H9 (cell line): ENCODE measurements around the gene GATA6. TPM values are rescaled to one million over a fixed set of nuclear protein-coding genes. Genes with fewer than 3 reads are reported as not detected.

Experiments
- DNase-seq: peaks from one replicate; pipeline ENCODE4 v3.0.0-alpha.2; 2017
- H2AFZ ChIP-seq: one replicate; pipeline ENCODE4 v1.6.1; 2013; ENCODE audit warnings: mild to moderate bottlenecking, low read length, control low read depth, moderate library complexity
- H2AK5ac ChIP-seq: 2 replicates; pipeline ENCODE4 v1.6.1; 2013; ENCODE audit warnings: low read length, control low read depth, mixed read lengths; ENCODE audit not compliant: insufficient read length
- H2BK120ac ChIP-seq: one replicate; pipeline ENCODE4 v1.6.1; 2013; ENCODE audit warnings: low read depth, mild to moderate bottlenecking, low read length, control low read depth, inconsistent platforms; ENCODE audit not compliant: poor library complexity, severe bottlenecking
- H2BK12ac ChIP-seq: 2 replicates; pipeline ENCODE4 v1.6.1; 2013; ENCODE audit warnings: low read length, control low read depth, mixed read lengths, low read depth; ENCODE audit not compliant: insufficient read length
- H2BK15ac ChIP-seq: 2 replicates; pipeline ENCODE4 v1.6.1; 2013; ENCODE audit warnings: low read depth, low read length, control low read depth
- H2BK20ac ChIP-seq: one replicate; pipeline ENCODE4 v1.6.1; 2013; ENCODE audit warnings: low read depth, mild to moderate bottlenecking, low read length, control low read depth, inconsistent platforms; ENCODE audit not compliant: poor library complexity, severe bottlenecking
- H2BK5ac ChIP-seq: 2 replicates; pipeline ENCODE4 v1.6.1; 2013; ENCODE audit warnings: low read length, control low read depth, mixed read lengths; ENCODE audit not compliant: insufficient read length
- H3K14ac ChIP-seq: 2 replicates; pipeline ENCODE4 v1.6.1; 2013; ENCODE audit warnings: low read length, control low read depth; ENCODE audit not compliant: insufficient read depth
- H3K18ac ChIP-seq: 2 replicates; pipeline ENCODE4 v1.6.1; 2013; ENCODE audit warnings: low read depth, mild to moderate bottlenecking, mixed read lengths, low read length, control low read depth; ENCODE audit not compliant: insufficient read length
- H3K23ac ChIP-seq: 2 replicates; pipeline ENCODE4 v1.6.1; 2013; ENCODE audit warnings: low read length, control low read depth, mixed read lengths, low read depth; ENCODE audit not compliant: insufficient read length
- H3K23me2 ChIP-seq: 2 replicates; pipeline ENCODE4 v1.6.1; 2013; ENCODE audit warnings: low read depth, mild to moderate bottlenecking, mixed read lengths, low read length, control low read depth; ENCODE audit not compliant: insufficient read length, poor library complexity, severe bottlenecking
- H3K27ac ChIP-seq: 2 replicates; pipeline ENCODE4 v1.5.1; 2013; ENCODE audit warnings: low read length, control low read depth, mixed read lengths, low read depth; ENCODE audit not compliant: insufficient read length
- H3K27me3 ChIP-seq: 2 replicates; pipeline ENCODE4 v1.6.1; 2013; ENCODE audit warnings: low read length, control low read depth, inconsistent platforms; ENCODE audit not compliant: insufficient read depth
- H3K4ac ChIP-seq: 2 replicates; pipeline ENCODE4 v1.6.1; 2013; ENCODE audit warnings: low read depth, mild to moderate bottlenecking, control low read depth, inconsistent platforms, low read length, moderate library complexity
- H3K4me1 ChIP-seq: 2 replicates; pipeline ENCODE4 v1.6.1; 2013; ENCODE audit warnings: low read length, control low read depth, inconsistent platforms; ENCODE audit not compliant: insufficient read depth
- H3K4me2 ChIP-seq: 2 replicates; pipeline ENCODE4 v1.6.1; 2013; ENCODE audit warnings: low read length, control low read depth, mixed read lengths; ENCODE audit not compliant: insufficient read length, insufficient read depth
- H3K56ac ChIP-seq: 2 replicates; pipeline ENCODE4 v1.6.1; 2013; ENCODE audit warnings: low read depth, mild to moderate bottlenecking, mixed read lengths, low read length, control low read depth; ENCODE audit not compliant: insufficient read length
- H3K79me1 ChIP-seq: 2 replicates; pipeline ENCODE4 v1.6.1; 2013; ENCODE audit warnings: low read depth, mild to moderate bottlenecking, moderate library complexity, low read length, control low read depth, inconsistent platforms; ENCODE audit not compliant: insufficient read depth, poor library complexity, severe bottlenecking
- H3K79me2 ChIP-seq: 2 replicates; pipeline ENCODE4 v1.6.1; 2013; ENCODE audit warnings: low read length, control low read depth, inconsistent platforms; ENCODE audit not compliant: insufficient read depth
- H3K9ac ChIP-seq: 2 replicates; pipeline ENCODE4 v1.6.1; 2013; ENCODE audit warnings: low read length, control low read depth, mixed read lengths; ENCODE audit not compliant: insufficient read length; ENCODE audit errors: extremely low read depth
- H3K9me3 ChIP-seq: one replicate; pipeline ENCODE4 v1.6.1; 2013; ENCODE audit warnings: low read depth, low read length, inconsistent platforms; ENCODE audit not compliant: control insufficient read depth
- H3T11ph ChIP-seq: one replicate; pipeline ENCODE4 v1.6.1; 2013; ENCODE audit warnings: mild to moderate bottlenecking, low read length, control low read depth, inconsistent platforms
- H4K20me1 ChIP-seq: one replicate; pipeline ENCODE4 v1.6.1; 2013; ENCODE audit not compliant: control insufficient read depth, insufficient read length, insufficient read depth
- H4K5ac ChIP-seq: 2 replicates; pipeline ENCODE4 v1.6.1; 2013; ENCODE audit warnings: low read depth, mild to moderate bottlenecking, mixed read lengths, low read length, control low read depth; ENCODE audit not compliant: insufficient read length
- H4K8ac ChIP-seq: replicated peaks from 2 replicates; pipeline ENCODE4 v1.6.1; 2013; ENCODE audit warnings: low read length, control low read depth, mixed read lengths, low read depth; ENCODE audit not compliant: insufficient read length
- H4K91ac ChIP-seq: 2 replicates; pipeline ENCODE4 v1.6.1; 2013; ENCODE audit warnings: low read depth, mild to moderate bottlenecking, moderate library complexity, mixed read lengths, low read length, control low read depth; ENCODE audit not compliant: insufficient read length
- H3K27ac Mint-ChIP-seq, 3 experiments: 2 replicates in 2 of 3; 3 replicates in 1 of 3; pipeline ENCODE4 v1.8.0; 2020 to 2021; ENCODE audit warnings: mixed read lengths in 3 of 3, mild to moderate bottlenecking in 1 of 3, moderate library complexity in 1 of 3
- H3K27me3 Mint-ChIP-seq: 2 replicates; pipeline ENCODE4 v1.8.0; 2021; ENCODE audit warnings: low read depth, mild to moderate bottlenecking, moderate library complexity, mixed read lengths
- H3K36me3 Mint-ChIP-seq, 3 experiments: 2 replicates in 2 of 3; 3 replicates in 1 of 3; pipeline ENCODE4 v1.8.0; 2020 to 2021; ENCODE audit warnings: low read depth in 3 of 3, mixed read lengths in 3 of 3; ENCODE audit not compliant: insufficient read depth in 1 of 3
- H3K4me1 Mint-ChIP-seq, 2 experiments: 2 replicates each; pipeline ENCODE4 v1.8.0; 2020; ENCODE audit warnings: mixed read lengths in 2 of 2
- H3K4me3 Mint-ChIP-seq, 2 experiments: 2 replicates in 1 of 2; 3 replicates in 1 of 2; pipeline ENCODE4 v1.8.0; 2020 to 2021; ENCODE audit warnings: mild to moderate bottlenecking in 2 of 2, mixed read lengths in 2 of 2, moderate library complexity in 1 of 2
- H3K9me3 Mint-ChIP-seq, 2 experiments: 2 replicates in 1 of 2; 3 replicates in 1 of 2; pipeline ENCODE4 v1.8.0; 2020; ENCODE audit warnings: mild to moderate bottlenecking in 2 of 2, mixed read lengths in 2 of 2, moderate library complexity in 1 of 2
- CTCF ChIP-seq: fragments of 200-600 bp; sonication (generic); conservative IDR thresholded peaks from 3 replicates; pipeline ENCODE4 v1.8.0; 2021; ENCODE audit warnings: antibody characterized with exemption, mild to moderate bottlenecking
- WGBS: extraction: QIAGEN DNeasy Blood & Tissue Kit; methylation state at CpG from one replicate; pipeline ENCODE4 v1.1.7; 2013; ENCODE audit warnings: missing lambda C conversion rate, low lambda C conversion rate, mixed read lengths; ENCODE audit not compliant: insufficient read length; ENCODE audit errors: extremely low coverage; 5-methylcytosine and 5-hydroxymethylcytosine counted together
- total RNA-seq: library from RNA; stranded (reverse); gene quantifications from 2 replicates; pipeline ENCODE4 v1.2.1, GENCODE V29; 2021

The GATA6 gene
- total RNA-seq, 1 experiment from 2014 or later = not detected

GRCh38 chr18:22223965-22224322 lies 54.6 kb downstream of the GATA6 start:
- Histone ChIP-seq H2BK15ac (no peak overlapping the region), H2BK120ac (no peak overlapping the region), H3K9ac (no peak overlapping the region), H4K8ac (no peak overlapping the region), H3K18ac (no peak overlapping the region), H3K79me1 (no peaks in the 10 kb centered on the region), H3K4me1 (no peaks in the 10 kb centered on the region), H3K23ac (no peak overlapping the region), H3K27ac (no peak overlapping the region), H2BK5ac (no peak overlapping the region), H3K23me2 (no peaks in the 10 kb centered on the region), H3K4ac (no peak overlapping the region), H4K20me1 (no peaks in the 10 kb centered on the region), H2AFZ (no peak overlapping the region), H3K56ac (no peak overlapping the region), H3K79me2 (no peaks in the 10 kb centered on the region), H3K4me2 (no peak overlapping the region), H2BK12ac (no peak overlapping the region), H2AK5ac (no peak overlapping the region), H4K91ac (no peak overlapping the region), H3T11ph (no peak overlapping the region), H3K14ac (no peak overlapping the region), H2BK20ac (no peak overlapping the region), H3K27me3 (peaks cover 3% of the 10 kb centered on the region; the same call in 1 of the 2 replicates), H3K9me3 (no peaks in the 10 kb centered on the region), H4K5ac (no peak overlapping the region)
- no peaks in the 10 kb centered on the region for H3K36me3 Mint-ChIP-seq
- H3K9me3 Mint-ChIP-seq = peaks cover 0 to 3% of the 10 kb centered on the region in 2 experiments; a peak in 1 of 5 replicates
- no peak for TF ChIP-seq CTCF
- no peak overlapping the region for H3K4me3 Mint-ChIP-seq
- no CpG with 5 or more reads among the region's 1 CpG for WGBS
- no peak for DNase-seq
- H3K27me3 Mint-ChIP-seq = peaks cover 30% of the 10 kb centered on the region
- H3K4me1 Mint-ChIP-seq = no peaks in the 10 kb centered on the region
- no peak overlapping the region for H3K27ac Mint-ChIP-seq
